GM20431 (cell line): ENCODE data around the gene LDLRAD2.

Experiments used
- in situ Hi-C: fragments of 300-500 bp; cut with MseI, MboI; formaldehyde crosslinking; loops from one replicate; pipeline ENCODE4 v1.15.0; 2020; ENCODE audit warnings: low sequenced_read_pairs; ENCODE audit not compliant: unreplicated experiment

The LDLRAD2 gene

DNA sequence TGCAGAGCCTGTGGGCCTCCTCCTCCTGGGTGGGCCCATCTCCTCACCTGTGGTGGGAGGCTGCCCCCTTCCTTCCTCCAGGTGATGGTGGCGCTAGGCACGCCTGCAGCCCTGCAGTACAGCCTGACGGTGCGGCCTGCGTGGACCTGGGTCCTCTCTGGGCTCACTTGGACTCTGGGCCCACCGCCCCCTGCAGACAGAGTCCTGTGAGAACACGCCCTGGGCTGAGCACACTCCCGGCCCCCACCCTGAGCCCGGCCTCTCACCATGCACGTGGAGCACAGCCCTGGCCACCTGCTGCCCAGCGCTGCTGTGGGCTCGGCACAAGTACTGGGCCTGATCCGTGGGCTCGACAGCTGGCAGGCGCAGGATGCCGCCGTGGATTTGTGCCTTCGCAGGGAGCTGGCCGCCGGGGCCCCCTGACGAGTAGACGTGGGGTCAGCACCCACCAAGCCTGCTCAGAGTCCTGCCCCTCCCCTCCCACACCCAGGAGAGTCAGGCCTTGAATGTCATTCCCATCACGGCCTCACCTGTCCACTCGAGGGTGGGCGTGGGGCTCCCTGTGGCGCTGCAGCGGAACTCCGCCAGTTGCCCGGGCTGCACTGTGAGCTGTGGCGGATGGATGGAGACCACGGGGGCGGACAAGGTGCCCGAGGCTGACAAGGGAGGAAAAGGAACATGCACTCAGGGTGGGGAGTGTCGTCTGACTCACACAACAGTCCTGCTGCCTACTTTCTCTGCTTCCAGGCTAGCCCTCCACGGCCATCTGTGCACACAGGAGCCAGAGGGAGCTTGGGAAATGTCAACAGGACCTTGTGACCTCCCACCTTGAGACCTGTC is 43.4 kb downstream of the LDLRAD2 start:
- in situ Hi-C loops = no loop called here

- in situ Hi-C loops = no loop called here
Observed at GRCh38 chr1:21857142-21857839, 45.2 kb downstream of the LDLRAD2 start.

DNA sequence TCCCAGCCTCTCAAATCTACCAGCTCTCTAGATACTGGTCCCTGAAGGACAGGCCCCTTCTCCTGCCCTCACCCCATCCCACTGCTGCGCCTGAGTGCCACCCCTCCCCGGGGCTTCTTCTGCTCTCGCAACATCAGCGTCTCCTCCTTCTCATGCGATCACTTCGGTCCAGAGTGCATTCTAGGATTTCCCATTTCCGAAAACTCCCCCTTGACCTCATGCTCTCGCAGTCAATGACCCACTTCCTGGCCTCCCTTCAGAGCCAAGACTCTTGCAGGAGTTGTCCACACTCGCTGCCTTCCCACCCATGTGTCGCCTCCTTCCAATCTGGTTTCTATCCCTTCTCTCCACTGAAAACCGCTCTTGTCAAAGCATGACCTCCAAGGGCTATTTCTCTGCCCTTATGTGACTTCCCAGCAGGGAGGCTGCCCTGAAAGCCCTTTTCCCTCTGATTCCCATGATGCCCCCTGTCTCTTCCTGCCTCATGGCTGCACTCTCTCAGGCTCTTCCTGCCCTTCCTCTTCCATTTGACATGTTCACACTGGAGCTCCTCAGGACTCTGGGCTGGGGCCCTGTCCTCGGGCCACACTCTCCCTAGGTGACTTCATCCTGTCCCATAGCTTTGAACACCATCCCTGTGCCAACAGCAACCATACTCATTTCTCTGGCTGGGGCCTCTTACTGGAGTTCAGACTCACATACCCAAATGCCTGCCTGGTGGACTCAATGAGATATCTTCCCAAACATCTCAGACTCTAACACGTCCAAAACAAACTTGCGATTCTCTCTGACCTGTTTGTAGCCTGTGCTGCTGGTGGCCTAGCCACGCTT is 46.0 kb downstream of the LDLRAD2 start:
- in situ Hi-C loops = no loop called here

GRCh38 chr1:21859669-21860179 is 47.7 kb downstream of the LDLRAD2 start:
- in situ Hi-C loops = no loop called here

DNA sequence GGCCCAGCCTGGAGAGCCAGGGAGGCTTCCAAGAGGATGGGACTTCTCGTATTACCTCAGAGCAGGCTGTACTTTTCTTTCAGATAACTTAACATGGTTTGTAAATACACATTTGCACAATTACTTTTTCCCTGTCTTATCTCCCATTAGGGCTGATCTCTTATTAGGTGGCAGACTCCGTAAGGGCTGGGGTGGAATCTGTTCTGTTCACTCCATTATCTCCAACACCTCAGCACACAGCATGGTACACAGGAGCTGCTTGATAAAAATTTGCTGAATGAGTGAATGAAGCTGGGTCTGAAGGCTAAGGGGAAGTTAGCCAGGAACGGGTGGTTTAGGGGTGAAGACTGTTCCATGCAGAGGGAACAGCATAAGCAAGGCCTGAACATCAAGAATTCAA is 48.9 kb downstream of the LDLRAD2 start:
- in situ Hi-C loops = no loop called here

GRCh38 chr1:21861602-21862429 is 49.8 kb downstream of the LDLRAD2 start:
- in situ Hi-C loops = no loop called here

GRCh38 chr1:21863981-21864380 is 51.9 kb downstream of the LDLRAD2 start:
- in situ Hi-C loops = no loop called here

- in situ Hi-C loops = no loop called here
Observed at GRCh38 chr1:21864730-21865129, 52.7 kb downstream of the LDLRAD2 start.

- in situ Hi-C loops = no loop called here
Observed at GRCh38 chr1:21865609-21865942, 53.5 kb downstream of the LDLRAD2 start.

DNA sequence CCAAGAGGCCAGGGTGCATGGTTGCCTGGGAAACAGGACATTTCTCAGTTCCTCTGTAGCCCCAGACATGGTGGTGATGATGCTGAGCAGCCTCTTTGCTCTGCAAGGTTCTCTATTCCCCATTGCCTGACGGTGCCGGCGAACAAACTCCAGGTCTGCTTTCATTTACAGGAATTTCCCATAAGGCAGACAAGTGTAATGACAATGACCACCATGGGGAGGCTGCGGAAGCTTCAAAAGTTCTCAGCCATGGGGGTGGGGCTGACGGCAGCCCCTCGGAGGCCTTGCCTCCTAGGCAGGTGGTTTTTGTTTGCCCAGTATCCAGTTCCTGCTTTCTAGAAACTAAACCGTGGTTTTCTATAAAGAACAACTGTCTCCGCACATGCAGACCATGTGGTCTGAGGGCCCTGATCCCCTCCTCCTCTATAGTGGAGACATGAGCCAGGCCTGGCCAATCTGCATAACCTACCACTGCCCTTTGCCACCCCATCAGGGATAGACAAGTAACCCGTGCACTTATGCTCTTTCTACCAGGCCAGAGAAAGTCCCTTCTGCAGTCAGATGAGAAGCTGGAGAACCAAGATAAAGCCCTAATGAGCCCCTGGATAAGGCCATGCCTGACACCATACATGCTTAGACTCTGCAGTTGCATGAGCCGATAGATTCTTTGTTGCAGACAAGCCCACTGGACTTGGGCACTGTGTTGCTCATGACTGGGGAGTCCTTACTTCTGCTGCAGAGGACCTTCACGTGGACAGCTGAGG is 54.1 kb downstream of the LDLRAD2 start:
- in situ Hi-C loops = no loop called here

DNA sequence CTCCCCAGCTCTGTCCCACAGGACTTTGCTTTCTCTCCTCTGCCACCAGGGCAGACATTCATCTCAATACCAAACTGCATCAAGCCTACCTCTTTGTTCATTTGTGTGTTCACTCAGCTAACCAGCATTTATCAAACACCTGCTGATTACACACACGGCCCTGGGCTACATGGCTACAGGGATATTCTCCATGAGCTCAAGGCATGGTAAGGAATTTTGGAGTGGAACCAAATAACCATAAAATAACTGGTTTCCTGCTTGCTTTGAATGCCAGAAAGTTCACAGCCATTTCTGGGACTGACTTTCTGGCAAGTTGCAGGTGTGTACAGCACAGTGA is 54.6 kb downstream of the LDLRAD2 start:
- in situ Hi-C loops = no loop called here

DNA sequence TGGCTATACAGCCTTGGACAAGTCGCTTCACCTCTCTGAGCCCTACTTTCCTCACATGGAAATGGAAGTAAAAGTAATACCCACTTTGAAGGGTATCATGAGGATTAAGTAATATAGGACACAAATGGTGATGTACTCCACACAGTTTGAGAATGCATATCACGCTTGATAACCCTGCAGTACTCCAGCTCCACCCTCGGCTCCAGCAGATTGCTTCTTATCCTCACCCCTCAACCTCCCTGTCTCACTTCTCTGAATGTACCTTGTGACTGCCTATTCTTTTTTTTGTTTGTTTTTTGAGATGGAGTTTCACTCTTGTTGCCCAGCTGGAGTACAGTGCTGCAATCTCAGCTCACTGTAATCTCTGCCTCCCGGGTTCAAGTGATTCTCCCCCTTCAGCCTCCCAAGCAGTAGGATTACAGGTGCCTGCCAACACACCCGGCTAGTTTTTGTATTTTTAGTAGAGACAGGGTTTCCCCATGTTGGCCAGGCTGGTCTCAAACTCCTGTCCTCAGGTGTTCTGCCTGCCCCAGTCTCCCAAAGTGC is 55.5 kb downstream of the LDLRAD2 start:
- in situ Hi-C loops = no loop called here

DNA sequence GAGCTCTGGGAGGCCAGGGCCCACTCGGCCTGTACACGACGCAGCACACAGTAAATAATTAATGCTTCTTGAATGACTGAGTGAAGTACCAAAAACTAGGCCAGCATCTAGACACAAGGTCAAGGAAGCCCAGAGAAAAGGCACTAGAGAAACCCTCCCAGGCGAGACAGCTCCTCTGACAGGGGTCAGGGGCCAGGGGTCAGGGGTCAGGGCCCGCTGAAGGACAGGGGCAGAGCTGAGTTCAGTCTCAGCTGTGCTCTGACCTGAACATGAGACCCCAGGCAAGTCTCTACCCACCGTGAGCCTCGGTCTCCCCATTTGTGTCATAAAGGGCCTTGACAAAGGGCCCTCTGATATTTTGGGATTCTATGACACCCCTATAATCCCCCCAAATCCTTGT is 56.4 kb downstream of the LDLRAD2 start:
- in situ Hi-C loops = no loop called here

DNA sequence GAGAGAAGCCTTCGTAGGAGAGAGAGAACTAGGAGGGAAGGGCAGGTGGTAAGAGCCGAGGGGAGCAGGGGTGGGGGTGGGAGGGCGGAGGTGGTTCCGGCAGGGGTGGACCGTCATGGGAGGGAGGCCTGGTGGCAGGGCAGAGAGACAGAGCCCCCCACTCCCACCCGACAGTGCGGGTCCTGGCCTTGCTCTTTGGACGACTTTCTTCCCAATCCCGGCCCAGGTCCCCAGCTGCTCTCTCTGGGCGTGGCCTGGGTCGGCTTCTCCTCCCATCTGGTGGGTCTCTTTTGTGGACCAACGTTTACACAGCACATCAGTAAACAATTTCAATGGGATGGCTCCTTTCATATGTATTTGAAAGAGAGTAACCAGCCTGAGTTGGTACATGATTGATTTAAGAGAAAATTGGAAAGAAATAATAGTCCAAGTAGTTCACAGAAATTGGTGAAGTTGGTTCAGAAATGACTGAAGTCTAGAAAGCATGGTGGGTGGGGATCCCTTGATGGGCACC is 56.9 kb downstream of the LDLRAD2 start:
- in situ Hi-C loops = no loop called here

GRCh38 chr1:21869620-21870121 is 57.6 kb downstream of the LDLRAD2 start:
- in situ Hi-C loops = no loop called here

GRCh38 chr1:21870611-21871010 is 58.5 kb downstream of the LDLRAD2 start:
- in situ Hi-C loops = no loop called here

DNA sequence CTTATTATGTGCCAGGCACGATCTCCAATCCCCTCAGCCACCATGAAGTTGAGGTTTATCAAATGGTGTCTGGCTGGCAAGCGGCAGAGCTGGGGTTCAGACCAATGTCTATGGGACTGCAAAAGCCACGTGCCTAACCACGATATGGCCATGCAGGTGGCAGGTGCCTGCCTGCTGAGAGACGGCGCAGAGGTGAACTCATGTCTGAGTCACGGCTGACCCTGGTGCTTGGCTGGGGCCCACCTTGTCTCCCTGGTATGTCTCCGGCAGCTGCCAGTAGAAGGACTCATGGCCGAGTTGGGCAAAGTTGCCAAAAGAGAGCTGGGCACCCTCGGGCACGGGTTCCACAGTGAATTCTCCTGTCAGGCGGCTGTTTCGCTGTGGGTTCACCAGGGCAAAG is 59.9 kb downstream of the LDLRAD2 start:
- in situ Hi-C loops = no loop called here

DNA sequence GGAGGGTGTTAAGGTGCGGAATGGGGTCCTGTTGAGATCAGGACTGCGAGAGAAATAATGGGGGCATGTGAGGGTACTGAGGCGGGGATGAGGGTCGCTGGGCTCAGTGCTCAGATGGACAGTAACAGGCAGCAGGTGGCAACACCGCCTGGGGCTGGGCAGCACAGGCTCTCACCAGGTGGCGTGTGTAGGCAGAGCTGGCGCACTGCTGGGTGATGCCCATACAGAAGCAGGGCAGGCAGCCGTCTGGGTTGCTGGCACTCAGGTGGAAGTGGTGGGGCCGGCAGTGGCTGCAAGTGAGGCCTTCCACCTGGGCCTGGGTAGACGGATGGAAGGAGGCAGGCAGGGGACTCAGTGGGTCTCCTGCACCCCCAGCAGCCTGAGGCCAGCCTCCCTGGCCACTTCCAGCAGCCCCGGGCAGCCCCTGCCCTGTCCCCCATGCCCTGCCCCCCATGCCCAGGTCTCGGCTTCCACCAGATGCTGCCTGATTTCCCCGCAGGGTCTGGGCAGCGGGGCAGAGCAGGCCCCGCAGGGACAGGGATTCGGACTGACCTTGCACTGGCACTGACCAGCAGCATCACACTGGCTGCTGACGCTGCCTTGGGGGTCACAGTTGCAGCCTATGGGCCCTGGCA is 60.5 kb downstream of the LDLRAD2 start:
- in situ Hi-C loops = no loop called here
